Rectal smooth muscle tissue (tissue), 1 donor: ENCODE measurements around the gene KHK.

ENCODE experiments used
- H3K27ac ChIP-seq: one replicate; pipeline ENCODE4 v1.7.0; 2013; ENCODE audit warnings: low read depth, low read length, inconsistent platforms
- H3K27me3 ChIP-seq: one replicate; pipeline ENCODE4 v1.7.0; 2013; ENCODE audit warnings: low read length; ENCODE audit not compliant: control insufficient read depth, insufficient read depth
- H3K36me3 ChIP-seq: one replicate; pipeline ENCODE4 v1.7.0; 2013; ENCODE audit warnings: low read length; ENCODE audit not compliant: control insufficient read depth, insufficient read depth
- H3K4me1 ChIP-seq: one replicate; pipeline ENCODE4 v1.7.0; 2013; ENCODE audit warnings: low read length; ENCODE audit not compliant: control insufficient read depth, insufficient read depth
- H3K4me3 ChIP-seq: one replicate; pipeline ENCODE4 v1.7.0; 2013; ENCODE audit warnings: low read length
- H3K9ac ChIP-seq: one replicate; pipeline ENCODE4 v1.7.0; 2013; ENCODE audit warnings: low read length

KHK gene

GRCh38 chr2:27149570-27150405 is 63.2 kb downstream of the KHK start:
- Histone ChIP-seq H3K27me3 (no peaks in the 10 kb centered on the region), H3K27ac (no peak overlapping the region), H3K4me1 (no peaks in the 10 kb centered on the region), H3K36me3 (no peaks in the 10 kb centered on the region), H3K9ac (no peak overlapping the region), H3K4me3 (no peak overlapping the region)
